Esophagus (tissue), 2 donors: ENCODE measurements around the gene ENOX1. TPM values are rescaled to one million over a fixed set of nuclear protein-coding genes. Genes with fewer than 3 reads are reported as not detected.

ENCODE experiments used
- H3K27ac ChIP-seq, 2 donors: one replicate each; pipeline ENCODE4 v1.5.1; 2013; ENCODE audit warnings: low read depth in 2 of 2, mild to moderate bottlenecking in 2 of 2, inconsistent platforms in 1 of 2, low read length in 1 of 2, moderate library complexity in 1 of 2
- H3K27me3 ChIP-seq, 2 donors: one replicate each; pipeline ENCODE4 v1.6.1; 2013; ENCODE audit warnings: low read length in 2 of 2, control low read depth in 1 of 2, mild to moderate bottlenecking in 1 of 2; ENCODE audit not compliant: insufficient read depth in 2 of 2, control insufficient read depth in 1 of 2
- H3K36me3 ChIP-seq, 2 donors: one replicate each; pipeline ENCODE4 v1.6.1; 2013; ENCODE audit warnings: low read length in 1 of 2; ENCODE audit not compliant: control insufficient read depth in 2 of 2, insufficient read depth in 2 of 2
- H3K4me1 ChIP-seq, 2 donors: one replicate each; pipeline ENCODE4 v1.6.1; 2013; ENCODE audit warnings: low read length in 1 of 2; ENCODE audit not compliant: control insufficient read depth in 2 of 2, insufficient read depth in 2 of 2
- H3K4me3 ChIP-seq, 2 donors: one replicate each; pipeline ENCODE4 v1.5.1; 2013; ENCODE audit warnings: low read length in 2 of 2, mild to moderate bottlenecking in 2 of 2, low read depth in 1 of 2, moderate library complexity in 1 of 2
- H3K9me3 ChIP-seq, 2 donors: one replicate each; pipeline ENCODE4 v1.6.1; 2013; ENCODE audit warnings: mild to moderate bottlenecking in 2 of 2, low read depth in 1 of 2, low read length in 1 of 2, moderate library complexity in 1 of 2; ENCODE audit not compliant: control insufficient read depth in 2 of 2, insufficient read depth in 1 of 2
- WGBS, 2 donors: extraction: QIAGEN DNeasy Blood & Tissue Kit; methylation state at CpG; one replicate each; pipeline ENCODE4 v1.1.7; 2013; 5-methylcytosine and 5-hydroxymethylcytosine counted together
- polyA plus RNA-seq, 2 donors: library from polyadenylated mRNA; stranded (reverse); fragments of 200-250 nt; gene quantifications; one replicate each; pipeline ENCODE4 v1.2.3, GENCODE V29; 2013
- donor health status: healthy with polysubstance abuse.
- donor health status: Bipolar disorder and iron deficiency.

The ENOX1 gene
- polyA plus RNA-seq, 2 donors, result 0.10 to 0.29 TPM

GRCh38 chr13:43167731-43168130 lies 619.0 kb downstream of the ENOX1 start:
- no peaks in the 10 kb centered on the region for H3K36me3 ChIP-seq
- H3K4me1 ChIP-seq, result no peaks in the 10 kb centered on the region
- H3K27me3 ChIP-seq, result no peaks in the 10 kb centered on the region
- no peak overlapping the region for H3K4me3 ChIP-seq
- no peaks in the 10 kb centered on the region for H3K9me3 ChIP-seq
- no peak overlapping the region for H3K27ac ChIP-seq
- WGBS, 2 donors, result 89% methylated on average over 2 of the region's 2 CpGs

- Histone ChIP-seq H3K9me3 (no peaks in the 10 kb centered on the region), H3K36me3 (no peaks in the 10 kb centered on the region), H3K4me1 (no peaks in the 10 kb centered on the region), H3K4me3 (no peak overlapping the region), H3K27me3 (no peaks in the 10 kb centered on the region), H3K27ac (no peak overlapping the region)
- WGBS, 2 donors, result 78 to 85% methylated on average over 6 of the region's 6 CpGs
These were observed 619.9 kb downstream of the ENOX1 start for GRCh38 chr13:43166644-43167457.

Other genes starting within 250 kb of the ENOX1 start
- gene CCDC122, start 92.8 kb upstream of the ENOX1 start, polyA plus RNA-seq, result 1 to 10 TPM; 2.3 to 4.0 TPM
- 1 to 10 TPM; 4.6 to 5.0 TPM for gene LACC1, start 92.9 kb upstream of the ENOX1 start, polyA plus RNA-seq